MM.1S (cell line): ENCODE measurements around the gene LETM1.

Experiments used
- EZH2phosphoT487 ChIP-seq: fragments of 300-600 bp; sonication (generic); IDR thresholded peaks from 2 replicates; pipeline ENCODE4 v1.6.1; 2018; ENCODE audit warnings: antibody characterized with exemption, low read length
- TF ChIP-seq, protein P1 (sequence below): fragments of 300-600 bp; sonication (generic); IDR thresholded peaks from 2 replicates; pipeline ENCODE4 v1.5.1; 2016; ENCODE audit warnings: antibody characterized with exemption, low read length, mixed read lengths

GRCh38 chr4:1880332-1880731, 24.4 kb upstream of the LETM1 start:
- no peak for TF ChIP-seq EZH2phosphoT487
- TF ChIP-seq, protein P1, sequence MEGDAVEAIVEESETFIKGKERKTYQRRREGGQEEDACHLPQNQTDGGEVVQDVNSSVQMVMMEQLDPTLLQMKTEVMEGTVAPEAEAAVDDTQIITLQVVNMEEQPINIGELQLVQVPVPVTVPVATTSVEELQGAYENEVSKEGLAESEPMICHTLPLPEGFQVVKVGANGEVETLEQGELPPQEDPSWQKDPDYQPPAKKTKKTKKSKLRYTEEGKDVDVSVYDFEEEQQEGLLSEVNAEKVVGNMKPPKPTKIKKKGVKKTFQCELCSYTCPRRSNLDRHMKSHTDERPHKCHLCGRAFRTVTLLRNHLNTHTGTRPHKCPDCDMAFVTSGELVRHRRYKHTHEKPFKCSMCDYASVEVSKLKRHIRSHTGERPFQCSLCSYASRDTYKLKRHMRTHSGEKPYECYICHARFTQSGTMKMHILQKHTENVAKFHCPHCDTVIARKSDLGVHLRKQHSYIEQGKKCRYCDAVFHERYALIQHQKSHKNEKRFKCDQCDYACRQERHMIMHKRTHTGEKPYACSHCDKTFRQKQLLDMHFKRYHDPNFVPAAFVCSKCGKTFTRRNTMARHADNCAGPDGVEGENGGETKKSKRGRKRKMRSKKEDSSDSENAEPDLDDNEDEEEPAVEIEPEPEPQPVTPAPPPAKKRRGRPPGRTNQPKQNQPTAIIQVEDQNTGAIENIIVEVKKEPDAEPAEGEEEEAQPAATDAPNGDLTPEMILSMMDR = no peak
